Measurements from ENCODE around the gene NFKB2. TPM values are rescaled to one million over a fixed set of nuclear protein-coding genes. Genes with fewer than 3 reads are reported as not detected.

The NFKB2 gene
- total RNA-seq, 2 experiments from 2014 or later, result 240 to 256 TPM

DNA sequence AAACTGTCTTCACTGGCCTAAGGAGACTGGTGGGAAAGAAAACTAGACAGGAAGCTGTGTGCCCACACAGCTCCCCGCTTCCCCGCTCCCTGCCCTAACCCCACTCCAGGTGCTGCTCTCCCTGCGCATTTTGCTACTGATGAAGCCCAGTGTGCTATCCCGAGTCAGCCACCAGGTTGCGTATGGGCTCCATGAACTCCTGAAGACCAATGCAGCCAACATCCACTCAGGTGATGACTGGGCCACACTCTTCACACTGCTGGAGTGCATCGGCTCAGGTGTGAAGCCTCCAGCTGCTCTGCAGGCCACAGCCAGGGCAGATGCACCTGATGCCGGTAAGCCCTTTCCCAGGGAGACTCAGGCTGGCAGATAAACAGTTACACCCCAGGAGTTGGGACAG lies 20.3 kb upstream of the NFKB2 start:
- POLR2A ChIA-PET, result no interaction called here
- intact Hi-C loops (cut with DNase I, micrococcal nuclease), result no loop called here
- Mint-ChIP-seq H3K36me3 (ENCODE audit: low read depth) (peaks cover 88% of the 10 kb centered on the region), H3K4me3 (no peak overlapping the region), H3K27ac (no peak overlapping the region), H3K9me3 (no peaks in the 10 kb centered on the region), H3K27me3 (no peaks in the 10 kb centered on the region), H3K4me1 (ENCODE audit: low read depth) (no peaks in the 10 kb centered on the region)
- ATAC-seq (ENCODE audit: poor library complexity) (peak; percentile 29), DNase-seq (peak in 4 of 14 experiments; percentile 17 to 55 (median 34))
- Histone ChIP-seq H3K4me3 (ENCODE audit: low read length) (no peak overlapping the region), H3K27ac (ENCODE audit: low read depth in 1 of 2, low read length in 2 of 2) (no peak overlapping the region), H3K9me3 (ENCODE audit: control insufficient read depth in 1 of 2, insufficient read depth in 1 of 2, low read length in 2 of 2) (no peaks in the 10 kb centered on the region), H3K4me1 (ENCODE audit: insufficient read depth, low read length) (no peaks in the 10 kb centered on the region), H3K27me3 (ENCODE audit: control insufficient read depth in 1 of 2, insufficient read depth in 2 of 2, low read length in 2 of 2) (no peaks in the 10 kb centered on the region), H3K36me3 (ENCODE audit: insufficient read depth, low read length) (peaks cover 70% of the 10 kb centered on the region)
- TF ChIP-seq, protein P1, sequence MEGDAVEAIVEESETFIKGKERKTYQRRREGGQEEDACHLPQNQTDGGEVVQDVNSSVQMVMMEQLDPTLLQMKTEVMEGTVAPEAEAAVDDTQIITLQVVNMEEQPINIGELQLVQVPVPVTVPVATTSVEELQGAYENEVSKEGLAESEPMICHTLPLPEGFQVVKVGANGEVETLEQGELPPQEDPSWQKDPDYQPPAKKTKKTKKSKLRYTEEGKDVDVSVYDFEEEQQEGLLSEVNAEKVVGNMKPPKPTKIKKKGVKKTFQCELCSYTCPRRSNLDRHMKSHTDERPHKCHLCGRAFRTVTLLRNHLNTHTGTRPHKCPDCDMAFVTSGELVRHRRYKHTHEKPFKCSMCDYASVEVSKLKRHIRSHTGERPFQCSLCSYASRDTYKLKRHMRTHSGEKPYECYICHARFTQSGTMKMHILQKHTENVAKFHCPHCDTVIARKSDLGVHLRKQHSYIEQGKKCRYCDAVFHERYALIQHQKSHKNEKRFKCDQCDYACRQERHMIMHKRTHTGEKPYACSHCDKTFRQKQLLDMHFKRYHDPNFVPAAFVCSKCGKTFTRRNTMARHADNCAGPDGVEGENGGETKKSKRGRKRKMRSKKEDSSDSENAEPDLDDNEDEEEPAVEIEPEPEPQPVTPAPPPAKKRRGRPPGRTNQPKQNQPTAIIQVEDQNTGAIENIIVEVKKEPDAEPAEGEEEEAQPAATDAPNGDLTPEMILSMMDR (IDR thresholded peaks at IDR 0.05), result no peak
- CTCF ChIA-PET, result interaction anchor here (0.7 kb wide), 1 partner anchor 249 kb away, joined by 3 read pairs; no protein-coding TSS in a partner anchor

DNA sequence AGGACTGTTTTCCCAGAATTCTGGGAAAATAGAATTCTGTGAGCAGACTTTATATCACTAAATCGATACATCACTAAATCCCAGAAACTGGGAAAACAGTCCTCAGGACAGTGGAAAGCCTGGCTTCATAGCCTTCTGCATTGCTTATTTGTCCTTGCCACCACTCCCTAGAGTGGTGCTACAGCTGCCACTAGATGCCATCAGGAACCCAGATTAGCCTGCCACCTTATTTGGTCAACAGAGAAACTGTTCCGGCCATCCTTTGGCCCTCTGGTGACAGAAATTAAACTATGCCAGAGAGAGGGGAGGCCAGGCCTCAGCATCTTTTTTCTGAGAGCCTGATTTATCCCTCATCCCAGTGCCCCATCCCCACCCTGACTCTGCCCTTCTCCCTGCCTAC lies 19.6 kb upstream of the NFKB2 start:
- no peak for DNase-seq
- no peaks in the 10 kb centered on the region for H3K4me1 Mint-ChIP-seq (ENCODE audit: low read depth)
- no peaks in the 10 kb centered on the region for H3K27me3 Mint-ChIP-seq
- H3K36me3 ChIP-seq (ENCODE audit: insufficient read depth, low read length), result peaks cover 68% of the 10 kb centered on the region
- H3K36me3 Mint-ChIP-seq (ENCODE audit: low read depth), result peaks cover 88% of the 10 kb centered on the region
- H3K27me3 ChIP-seq (ENCODE audit: control insufficient read depth in 1 of 2, insufficient read depth in 2 of 2, low read length in 2 of 2), result no peaks in the 10 kb centered on the region
- H3K9me3 ChIP-seq (ENCODE audit: control insufficient read depth in 1 of 2, insufficient read depth in 1 of 2, low read length in 2 of 2), result no peaks in the 10 kb centered on the region
- no peak overlapping the region for H3K4me3 ChIP-seq (ENCODE audit: low read length)
- ATAC-seq (ENCODE audit: poor library complexity), result no peak
- no peak overlapping the region for H3K4me3 Mint-ChIP-seq
- no peak overlapping the region for H3K27ac ChIP-seq (ENCODE audit: low read depth in 1 of 2, low read length in 2 of 2)
- H3K4me1 ChIP-seq (ENCODE audit: insufficient read depth, low read length), result no peaks in the 10 kb centered on the region
- CTCF ChIA-PET, result no interaction called here
- TF ChIP-seq, protein P1 (IDR thresholded peaks at IDR 0.05), result no peak
- POLR2A ChIA-PET, result no interaction called here
- H3K9me3 Mint-ChIP-seq, result no peaks in the 10 kb centered on the region
- intact Hi-C loops (cut with DNase I, micrococcal nuclease), result no loop called here
- H3K27ac Mint-ChIP-seq, result no peak overlapping the region

DNA sequence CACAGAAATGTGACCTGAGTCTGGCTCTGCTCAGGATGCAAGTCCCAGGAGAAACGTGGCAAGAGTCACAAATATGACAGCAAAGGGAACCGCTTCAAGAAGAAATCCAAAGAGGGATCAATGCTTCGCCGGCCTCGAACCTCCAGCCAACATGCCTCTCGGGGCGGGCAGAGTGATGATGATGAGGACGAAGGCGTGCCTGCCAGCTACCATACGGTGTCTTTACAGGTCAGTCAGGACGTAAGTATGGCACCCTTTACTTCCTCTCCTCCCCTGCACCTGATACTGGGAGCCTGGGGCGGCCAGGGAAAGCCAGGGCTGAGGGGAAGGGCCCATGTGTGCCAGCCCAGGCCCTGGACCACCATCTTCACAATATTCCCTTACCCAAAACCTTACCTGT lies 18.6 kb upstream of the NFKB2 start:
- H3K36me3 Mint-ChIP-seq (ENCODE audit: low read depth), result peaks cover 88% of the 10 kb centered on the region
- Histone ChIP-seq H3K27ac (ENCODE audit: low read depth in 1 of 2, low read length in 2 of 2) (no peak overlapping the region), H3K4me1 (ENCODE audit: insufficient read depth, low read length) (no peaks in the 10 kb centered on the region), H3K27me3 (ENCODE audit: control insufficient read depth in 1 of 2, insufficient read depth in 2 of 2, low read length in 2 of 2) (no peaks in the 10 kb centered on the region), H3K36me3 (ENCODE audit: insufficient read depth, low read length) (peaks cover 72% of the 10 kb centered on the region), H3K4me3 (ENCODE audit: low read length) (no peak overlapping the region), H3K9me3 (ENCODE audit: control insufficient read depth in 1 of 2, insufficient read depth in 1 of 2, low read length in 2 of 2) (no peaks in the 10 kb centered on the region)
- H3K4me1 Mint-ChIP-seq (ENCODE audit: low read depth), result no peaks in the 10 kb centered on the region
- no peak overlapping the region for H3K27ac Mint-ChIP-seq
- ATAC-seq (ENCODE audit: poor library complexity) (no peak), DNase-seq (no peak)
- ChIA-PET POLR2A (no interaction called here), CTCF (no interaction called here)
- no peak overlapping the region for H3K4me3 Mint-ChIP-seq
- no peaks in the 10 kb centered on the region for H3K9me3 Mint-ChIP-seq
- TF ChIP-seq, protein P1 (IDR thresholded peaks at IDR 0.05), result no peak
- H3K27me3 Mint-ChIP-seq, result no peaks in the 10 kb centered on the region
- intact Hi-C loops (cut with DNase I, micrococcal nuclease), result no loop called here
